Type B pancreatic cell (in vitro differentiated cells): ENCODE results near the gene KLF13. TPM values are rescaled to one million over a fixed set of nuclear protein-coding genes. Genes with fewer than 3 reads are reported as not detected.
A peak's percentile ranks its signal among the peaks of the same experiment; 100 is the strongest.

Source experiments
- DNase-seq: peaks from one replicate; pipeline ENCODE4 v3.0.0; 2021; ENCODE audit warnings: mixed read lengths; ENCODE audit not compliant: unreplicated experiment; ENCODE audit errors: extremely low spot score
- H3K27ac Mint-ChIP-seq: 2 replicates; pipeline ENCODE4 v1.8.0; 2021; ENCODE audit warnings: mild to moderate bottlenecking, mixed read lengths
- H3K27me3 Mint-ChIP-seq: 2 replicates; pipeline ENCODE4 v1.8.0; 2021; ENCODE audit warnings: mixed read lengths
- H3K36me3 Mint-ChIP-seq: 2 replicates; pipeline ENCODE4 v1.8.0; 2021; ENCODE audit warnings: mixed read lengths
- H3K4me1 Mint-ChIP-seq: one replicate; pipeline ENCODE4 v1.8.0; 2021; ENCODE audit warnings: mixed read lengths; ENCODE audit not compliant: unreplicated experiment
- H3K4me3 Mint-ChIP-seq: 2 replicates; pipeline ENCODE4 v1.8.0; 2021; ENCODE audit warnings: mild to moderate bottlenecking, mixed read lengths
- H3K9me3 Mint-ChIP-seq: 2 replicates; pipeline ENCODE4 v1.8.0; 2021; ENCODE audit warnings: mixed read lengths
- CTCF ChIP-seq: fragments of 200-600 bp; sonication (generic); conservative IDR thresholded peaks from 2 replicates; pipeline ENCODE4 v1.5.0; 2021; ENCODE audit warnings: antibody characterized with exemption, mild to moderate bottlenecking
- total RNA-seq: library from RNA; stranded (reverse); gene quantifications from 2 replicates; pipeline ENCODE4 v1.2.1, GENCODE V29; 2021; ENCODE audit warnings: low replicate concordance

Gene KLF13
- total RNA-seq, 1 donor from 2014 or later = 38.6 TPM

- H3K4me1 Mint-ChIP-seq = peaks cover 8% of the 10 kb centered on the region
- TF ChIP-seq CTCF = no peak
- peak overlapping the region; percentile 64 for H3K27ac Mint-ChIP-seq
- H3K4me3 Mint-ChIP-seq = no peak overlapping the region
- no peaks in the 10 kb centered on the region for H3K27me3 Mint-ChIP-seq
- no peak for DNase-seq
- no peaks in the 10 kb centered on the region for H3K9me3 Mint-ChIP-seq
- H3K36me3 Mint-ChIP-seq = peaks cover 9% of the 10 kb centered on the region
Observed at GRCh38 chr15:31383139-31383538, 56.5 kb downstream of the KLF13 start.

GRCh38 chr15:31384568-31384967, 57.9 kb downstream of the KLF13 start:
- TF ChIP-seq CTCF = no peak
- Mint-ChIP-seq H3K36me3 (peaks cover 10% of the 10 kb centered on the region), H3K27me3 (no peaks in the 10 kb centered on the region), H3K4me3 (no peak overlapping the region), H3K4me1 (peaks cover 8% of the 10 kb centered on the region), H3K27ac (no peak overlapping the region), H3K9me3 (peaks cover 3% of the 10 kb centered on the region)
- DNase-seq = no peak

GRCh38 chr15:31385736-31386135, 59.1 kb downstream of the KLF13 start:
- Mint-ChIP-seq H3K27me3 (peaks cover 5% of the 10 kb centered on the region), H3K9me3 (peaks cover 11% of the 10 kb centered on the region), H3K27ac (no peak overlapping the region), H3K4me1 (peaks cover 8% of the 10 kb centered on the region), H3K36me3 (peaks cover 7% of the 10 kb centered on the region), H3K4me3 (no peak overlapping the region)
- no peak for DNase-seq
- no peak for TF ChIP-seq CTCF

GRCh38 chr15:31387092-31387478, 60.5 kb downstream of the KLF13 start:
- Mint-ChIP-seq H3K27me3 (peaks cover 7% of the 10 kb centered on the region), H3K4me1 (peaks cover 8% of the 10 kb centered on the region), H3K9me3 (peaks cover 12% of the 10 kb centered on the region), H3K4me3 (no peak overlapping the region), H3K27ac (no peak overlapping the region), H3K36me3 (peaks cover 3% of the 10 kb centered on the region)
- no peak for DNase-seq
- no peak for TF ChIP-seq CTCF

GRCh38 chr15:31387479-31388118, 61.0 kb downstream of the KLF13 start:
- TF ChIP-seq CTCF = no peak
- peaks cover 12% of the 10 kb centered on the region for H3K9me3 Mint-ChIP-seq
- H3K4me3 Mint-ChIP-seq = no peak overlapping the region
- H3K27ac Mint-ChIP-seq = no peak overlapping the region
- peaks cover 3% of the 10 kb centered on the region for H3K36me3 Mint-ChIP-seq
- H3K4me1 Mint-ChIP-seq = peaks cover 7% of the 10 kb centered on the region
- peaks cover 8% of the 10 kb centered on the region for H3K27me3 Mint-ChIP-seq
- DNase-seq = no peak
